ENCODE results near the gene PPL.

- no peak for TF ChIP-seq MXD3 (CRISPR knock-in tag; IDR thresholded peaks at IDR 0.05)
- no peak for TF ChIP-seq POLR2A (IDR thresholded peaks at IDR 0.05; ENCODE audit: insufficient read depth in 1 of 2, low read depth in 2 of 2, low read length in 2 of 2)
- TF ChIP-seq CTCF (CRISPR knock-in tag; IDR thresholded peaks at IDR 0.05), result no peak
- TF ChIP-seq, protein P1, sequence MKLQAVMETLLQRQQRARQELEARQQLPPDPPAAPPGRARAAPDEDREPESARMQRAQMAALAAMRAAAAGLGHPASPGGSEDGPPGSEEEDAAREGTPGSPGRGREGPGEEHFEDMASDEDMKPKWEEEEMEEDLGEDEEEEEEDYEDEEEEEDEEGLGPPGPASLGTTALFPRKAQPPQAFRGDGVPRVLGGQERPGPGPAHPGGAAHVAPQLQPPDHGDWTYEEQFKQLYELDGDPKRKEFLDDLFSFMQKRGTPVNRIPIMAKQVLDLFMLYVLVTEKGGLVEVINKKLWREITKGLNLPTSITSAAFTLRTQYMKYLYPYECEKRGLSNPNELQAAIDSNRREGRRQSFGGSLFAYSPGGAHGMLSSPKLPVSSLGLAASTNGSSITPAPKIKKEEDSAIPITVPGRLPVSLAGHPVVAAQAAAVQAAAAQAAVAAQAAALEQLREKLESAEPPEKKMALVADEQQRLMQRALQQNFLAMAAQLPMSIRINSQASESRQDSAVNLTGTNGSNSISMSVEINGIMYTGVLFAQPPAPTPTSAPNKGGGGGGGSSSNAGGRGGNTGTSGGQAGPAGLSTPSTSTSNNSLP (IDR thresholded peaks at IDR 0.05; ENCODE audit: low read depth, low read length), result no peak
- no peak for TF ChIP-seq SOX6 (IDR thresholded peaks at IDR 0.05)
- no peak for TF ChIP-seq SOX6 (CRISPR knock-in tag; IDR thresholded peaks at IDR 0.05)
- TF ChIP-seq HHEX (CRISPR knock-in tag; IDR thresholded peaks at IDR 0.05), result no peak
- TF ChIP-seq IKZF4 (CRISPR knock-in tag; IDR thresholded peaks at IDR 0.05; ENCODE audit: borderline replicate concordance, low read depth, not compliant biosample characterization), result no peak
Observed at GRCh38 chr16:4910828-4911227, 26.1 kb downstream of the PPL start.

Measured in HepG2 (cell line).